PFSK-1 (cell line): Measurements from ENCODE around the gene MTERF4.

Experiments
- FOXP2 ChIP-seq: optimal IDR thresholded peaks from 2 replicates; pipeline ENCODE3; 2011; ENCODE audit warnings: borderline replicate concordance, control low read depth, inconsistent platforms; ENCODE audit not compliant: insufficient read depth; ENCODE audit errors: extremely low read length, extremely low read depth
- POLR2AphosphoS5 ChIP-seq: IDR thresholded peaks from 2 replicates; pipeline ENCODE4 v1.6.1; 2012; ENCODE audit warnings: low read depth, mild to moderate bottlenecking, control low read depth, low read length, moderate library complexity
- REST ChIP-seq, 2 experiments: IDR thresholded peaks; 2 replicates each; pipeline versions ENCODE4 v1.6.1 to v1.8.0; 2011 to 2012; ENCODE audit warnings: low read depth in 2 of 2, low read length in 2 of 2, control low read depth in 1 of 2, inconsistent platforms in 1 of 2, mild to moderate bottlenecking in 1 of 2, moderate library complexity in 1 of 2; ENCODE audit not compliant: insufficient read depth in 1 of 2
- SIN3A ChIP-seq: IDR thresholded peaks from 2 replicates; pipeline ENCODE4 v1.6.1; 2012; ENCODE audit warnings: mild to moderate bottlenecking, low read length, moderate library complexity, borderline replicate concordance; ENCODE audit not compliant: insufficient read depth
- TAF1 ChIP-seq: IDR thresholded peaks from 2 replicates; pipeline ENCODE4 v1.6.1; 2012; ENCODE audit warnings: low read length, control low read depth, borderline replicate concordance; ENCODE audit not compliant: insufficient read depth

MTERF4 gene

GRCh38 chr2:241131531-241131930 lies 29.4 kb upstream of the MTERF4 start:
- TF ChIP-seq TAF1: no peak
- no peak for TF ChIP-seq SIN3A
- TF ChIP-seq POLR2AphosphoS5: no peak
- no peak for TF ChIP-seq FOXP2
- no peak for TF ChIP-seq REST (IDR thresholded peaks at IDR 0.05; ENCODE audit: insufficient read depth in 1 of 2, low read depth in 2 of 2, low read length in 2 of 2)

- TF ChIP-seq FOXP2: no peak
- TF ChIP-seq REST (IDR thresholded peaks at IDR 0.05; ENCODE audit: insufficient read depth in 1 of 2, low read depth in 2 of 2, low read length in 2 of 2): no peak
- TF ChIP-seq POLR2AphosphoS5: no peak
- no peak for TF ChIP-seq SIN3A
- TF ChIP-seq TAF1: no peak
These were observed 28.2 kb upstream of the MTERF4 start for GRCh38 chr2:241130316-241130715.

- TF ChIP-seq SIN3A (no peak), POLR2AphosphoS5 (no peak), TAF1 (no peak), REST (IDR thresholded peaks at IDR 0.05; ENCODE audit: insufficient read depth in 1 of 2, low read depth in 2 of 2, low read length in 2 of 2) (no peak)
These were observed 27.2 kb upstream of the MTERF4 start for GRCh38 chr2:241129086-241129871.

- no peak for TF ChIP-seq FOXP2
- TF ChIP-seq REST (IDR thresholded peaks at IDR 0.05; ENCODE audit: insufficient read depth in 1 of 2, low read depth in 2 of 2, low read length in 2 of 2): no peak
- no peak for TF ChIP-seq POLR2AphosphoS5
- no peak for TF ChIP-seq SIN3A
- TF ChIP-seq TAF1: no peak
These were observed 26.2 kb upstream of the MTERF4 start for GRCh38 chr2:241128266-241128665.
